H1 (cell line): ENCODE results near the gene GPR39.

Source experiments
- ASH2L ChIP-seq: fragments of 200-600, 300-600 bp; sonication (generic); IDR thresholded peaks from one replicate; pipeline ENCODE4 v1.7.1; 2017; ENCODE audit warnings: low read length
- CHD2 ChIP-seq: IDR thresholded peaks from 2 replicates; pipeline ENCODE4 v1.6.1; 2012; ENCODE audit warnings: low read length, improper control_type of control experiment
- CTCF ChIP-seq, 3 experiments: IDR thresholded peaks; 1 replicate in 2 of 3; 2 replicates in 1 of 3; pipeline versions ENCODE4 v1.5.1 to v1.6.1; 2011; ENCODE audit warnings: low read length in 3 of 3, mild to moderate bottlenecking in 3 of 3, inconsistent platforms in 2 of 3, low read depth in 1 of 3, moderate library complexity in 1 of 3; ENCODE audit not compliant: insufficient read depth in 1 of 3; ENCODE audit errors: control extremely low read depth in 1 of 3
- E2F6 ChIP-seq: IDR thresholded peaks from 2 replicates; pipeline ENCODE4 v1.6.1; 2012; ENCODE audit warnings: inconsistent platforms
- EP300 ChIP-seq, 2 experiments: IDR thresholded peaks; 1 replicate in 1 of 2; 2 replicates in 1 of 2; pipeline ENCODE4 v1.6.1; 2011 to 2012; ENCODE audit warnings: low read depth in 2 of 2, low read length in 2 of 2, mild to moderate bottlenecking in 2 of 2, borderline replicate concordance in 1 of 2, inconsistent platforms in 1 of 2, moderate library complexity in 1 of 2
- POLR2AphosphoS5 ChIP-seq: IDR thresholded peaks from 2 replicates; pipeline ENCODE4 v1.6.1; 2011; ENCODE audit warnings: low read depth, low read length
- RFX5 ChIP-seq: IDR thresholded peaks from 2 replicates; pipeline ENCODE4 v1.6.1; 2011; ENCODE audit warnings: low read depth, low read length, improper control_type of control experiment, borderline replicate concordance
- SIN3A ChIP-seq, 2 experiments: IDR thresholded peaks in 1 of 2; conservative IDR thresholded peaks in 1 of 2; 2 replicates each; pipeline ENCODE4 v1.6.1; 2011 to 2012; ENCODE audit warnings: low read length in 2 of 2, improper control_type of control experiment in 1 of 2, low read depth in 1 of 2, mild to moderate bottlenecking in 1 of 2
- TCF12 ChIP-seq: IDR thresholded peaks from 2 replicates; pipeline ENCODE4 v1.6.1; 2011; ENCODE audit warnings: low read depth, mild to moderate bottlenecking, low read length
- USF2 ChIP-seq: IDR thresholded peaks from 2 replicates; pipeline ENCODE4 v1.6.1; 2011; ENCODE audit warnings: low read length, improper control_type of control experiment
- ZNF274 ChIP-seq: IDR thresholded peaks from 2 replicates; pipeline ENCODE4 v1.7.0; 2012; ENCODE audit warnings: low read length, borderline replicate concordance; ENCODE audit errors: extremely low read depth

- TF ChIP-seq CTCF (IDR thresholded peaks at IDR 0.05; ENCODE audit: control extremely low read depth in 1 of 3, insufficient read depth in 1 of 3, low read depth in 1 of 3, low read length in 3 of 3): peak; percentile 36 to 62 (median 43); a peak in 3 of 4 replicates
- TF ChIP-seq CHD2: no peak
- no peak for TF ChIP-seq TCF12
- TF ChIP-seq E2F6: no peak
- TF ChIP-seq POLR2AphosphoS5: no peak
- no peak for TF ChIP-seq ZNF274
- TF ChIP-seq ASH2L: no peak
- TF ChIP-seq USF2: no peak
- TF ChIP-seq EP300 (IDR thresholded peaks at IDR 0.05; ENCODE audit: borderline replicate concordance in 1 of 2, low read depth in 2 of 2, low read length in 2 of 2): no peak
- no peak for TF ChIP-seq SIN3A (conservative IDR thresholded peaks at IDR 0.05 in 1 of 2, IDR thresholded peaks at IDR 0.05 in 1 of 2; ENCODE audit: low read depth in 1 of 2, low read length in 2 of 2)
- no peak for TF ChIP-seq RFX5
Measured at GRCh38 chr2:132668189-132668823, 251.7 kb downstream of the GPR39 start.
